SJSA1 (cell line): ENCODE measurements around the gene PAXIP1. TPM values are rescaled to one million over a fixed set of nuclear protein-coding genes. Genes with fewer than 3 reads are reported as not detected.

Source experiments
- DNase-seq, 2 experiments: peaks; one replicate each; pipeline ENCODE4 v3.0.0-alpha.2; 2015 to 2020; ENCODE audit warnings: low spot score in 2 of 2, low read depth in 1 of 2
- H3K27ac ChIP-seq: fragments of 250-450 bp; sonication (Bioruptor Pico); 2 replicates; pipeline ENCODE4 v1.5.1; 2020; ENCODE audit warnings: mild to moderate bottlenecking, moderate library complexity
- H3K27me3 ChIP-seq: fragments of 250-450 bp; sonication (Bioruptor Pico); replicated peaks from 2 replicates; pipeline ENCODE4 v1.5.1; 2020; ENCODE audit warnings: mild to moderate bottlenecking, moderate library complexity
- H3K36me3 ChIP-seq: fragments of 250-450 bp; sonication (Bioruptor Pico); 2 replicates; pipeline ENCODE4 v1.5.1; 2020; ENCODE audit warnings: mild to moderate bottlenecking
- H3K4me1 ChIP-seq: fragments of 250-450 bp; sonication (Bioruptor Pico); replicated peaks from 2 replicates; pipeline ENCODE4 v1.6.1; 2021; ENCODE audit warnings: mild to moderate bottlenecking
- H3K4me3 ChIP-seq: fragments of 250-450 bp; sonication (Bioruptor Pico); 2 replicates; pipeline ENCODE4 v1.5.1; 2020; ENCODE audit warnings: mild to moderate bottlenecking
- H3K9me3 ChIP-seq: fragments of 250-450 bp; sonication (Bioruptor Pico); replicated peaks from 2 replicates; pipeline ENCODE4 v1.5.1; 2020; ENCODE audit warnings: mild to moderate bottlenecking
- total RNA-seq: library from RNA; depleted of rRNA; stranded (reverse); fragments of >200 nt; shearing (Covaris generic); gene quantifications from 2 replicates; pipeline ENCODE4 v1.2.3, GENCODE V29; 2014

Gene PAXIP1
- total RNA-seq, 1 experiment from 2014 or later = 12.7 TPM

DNA sequence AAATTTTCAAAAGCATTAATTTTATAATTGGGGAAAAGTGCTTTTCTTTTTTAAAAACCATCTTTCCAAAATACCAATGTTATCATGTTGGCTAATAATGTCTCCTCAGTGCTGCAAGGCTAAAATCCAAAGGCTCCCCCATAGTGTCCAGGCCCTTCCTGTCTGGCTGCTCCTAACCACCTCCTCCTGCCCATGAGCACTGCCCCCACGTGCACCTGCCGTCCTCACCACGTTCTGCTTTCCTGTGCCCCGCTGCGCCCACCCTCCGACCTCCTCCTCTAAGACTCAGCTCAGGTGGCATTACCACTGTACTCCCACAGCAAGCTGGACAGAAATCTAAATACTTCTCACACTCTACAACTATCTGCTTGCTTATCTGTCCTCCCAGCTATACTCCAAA, 17.7 kb downstream of the PAXIP1 start:
- Histone ChIP-seq H3K27ac (no peak overlapping the region), H3K4me3 (no peak overlapping the region), H3K4me1 (no peaks in the 10 kb centered on the region), H3K9me3 (no peaks in the 10 kb centered on the region), H3K36me3 (peaks cover 26% of the 10 kb centered on the region), H3K27me3 (no peaks in the 10 kb centered on the region)
- DNase-seq = no peak

DNA sequence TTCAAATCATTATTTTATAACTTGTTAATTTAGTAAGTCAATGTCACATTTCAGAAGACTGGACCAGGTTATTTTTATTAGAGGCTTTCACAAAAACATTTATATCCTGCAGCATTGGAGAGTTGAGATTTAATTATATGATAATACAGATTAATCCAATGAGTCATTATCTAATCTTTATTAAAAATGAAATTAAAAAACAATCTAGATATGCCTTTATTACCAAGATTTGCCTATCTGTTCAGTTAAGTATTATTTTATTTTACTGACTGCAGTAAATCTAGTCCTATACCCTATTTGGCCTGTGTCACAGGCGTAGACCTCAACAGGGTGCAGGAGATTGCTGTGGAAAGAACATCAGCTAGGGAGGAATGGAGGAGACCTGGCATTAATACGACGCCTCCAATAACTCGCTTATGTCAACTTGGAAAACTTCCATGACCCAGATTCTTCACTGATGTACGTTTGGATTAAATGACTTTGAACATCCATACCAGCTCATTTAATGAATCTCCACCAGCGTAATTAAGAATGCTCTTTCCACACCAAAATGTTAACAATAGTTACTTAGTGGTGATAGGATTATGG, 18.2 kb downstream of the PAXIP1 start:
- Histone ChIP-seq H3K27ac (no peak overlapping the region), H3K27me3 (no peaks in the 10 kb centered on the region), H3K4me3 (no peak overlapping the region), H3K36me3 (peaks cover 28% of the 10 kb centered on the region), H3K9me3 (no peaks in the 10 kb centered on the region), H3K4me1 (no peaks in the 10 kb centered on the region)
- no peak for DNase-seq

DNA sequence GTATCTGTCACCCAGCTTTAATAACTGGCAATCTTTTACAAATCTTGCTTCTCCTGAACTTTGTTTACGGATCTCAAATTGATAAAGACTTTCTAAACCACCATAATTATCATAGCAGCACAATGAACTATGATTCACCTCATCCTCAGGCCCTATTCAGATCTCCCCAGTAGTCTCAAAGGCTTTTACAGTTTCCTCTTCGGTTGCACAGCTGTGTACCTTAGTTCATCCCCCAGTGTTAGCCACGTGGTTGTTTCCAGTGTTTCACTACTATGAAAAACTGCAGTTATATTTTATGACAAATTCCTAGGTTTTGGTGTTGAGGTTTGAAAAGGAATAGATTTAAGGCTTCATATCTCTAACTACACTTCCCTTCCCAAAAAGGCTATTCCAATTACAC, 24.9 kb downstream of the PAXIP1 start:
- no peak overlapping the region for H3K27ac ChIP-seq
- no peak for DNase-seq
- H3K27me3 ChIP-seq = no peaks in the 10 kb centered on the region
- H3K36me3 ChIP-seq = peaks cover 46% of the 10 kb centered on the region
- H3K9me3 ChIP-seq = no peaks in the 10 kb centered on the region
- H3K4me3 ChIP-seq = no peak overlapping the region
- no peaks in the 10 kb centered on the region for H3K4me1 ChIP-seq

DNA sequence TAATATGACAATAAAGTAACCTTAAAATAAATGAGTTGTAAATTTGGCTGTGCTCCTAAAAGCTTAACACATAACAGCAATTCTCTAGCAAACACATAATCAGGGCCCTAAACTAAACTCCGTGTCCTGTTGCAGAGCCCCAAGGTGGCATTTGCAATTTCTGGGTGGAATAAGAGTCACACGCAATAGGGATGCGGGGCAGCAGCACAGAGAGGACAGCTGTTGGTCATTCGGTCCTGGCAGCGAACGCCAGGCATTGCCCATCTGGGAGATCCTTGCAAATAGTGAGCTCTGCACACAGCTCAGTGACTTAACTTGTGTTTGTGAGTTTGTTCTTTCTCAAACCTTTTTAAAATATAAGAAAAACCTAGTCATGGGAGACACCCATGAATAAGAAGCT, 25.7 kb downstream of the PAXIP1 start:
- Histone ChIP-seq H3K27ac (no peak overlapping the region), H3K27me3 (no peaks in the 10 kb centered on the region), H3K4me1 (no peaks in the 10 kb centered on the region), H3K36me3 (peaks cover 48% of the 10 kb centered on the region), H3K4me3 (no peak overlapping the region), H3K9me3 (no peaks in the 10 kb centered on the region)
- DNase-seq = no peak

DNA sequence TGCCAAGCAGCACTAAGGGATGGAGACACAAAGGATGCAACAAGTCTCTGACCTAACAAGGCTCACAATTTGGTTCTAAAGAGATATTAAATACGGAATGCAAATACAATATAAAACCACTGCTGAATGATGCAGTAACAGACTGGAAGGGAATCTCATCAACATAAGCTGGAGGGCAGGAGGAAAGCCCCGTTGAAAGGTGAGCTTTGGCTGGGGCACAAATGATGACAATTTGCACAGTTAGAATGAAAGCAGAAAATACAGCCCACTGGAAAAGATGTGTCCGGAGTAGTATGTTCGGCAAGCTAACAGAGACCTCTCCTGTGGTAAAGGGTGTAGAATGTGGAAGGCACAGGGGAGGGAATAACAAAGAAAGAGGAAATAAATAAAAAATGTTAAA, 26.1 kb downstream of the PAXIP1 start:
- DNase-seq = no peak
- Histone ChIP-seq H3K4me1 (no peaks in the 10 kb centered on the region), H3K9me3 (no peaks in the 10 kb centered on the region), H3K36me3 (peaks cover 47% of the 10 kb centered on the region), H3K4me3 (no peak overlapping the region), H3K27me3 (no peaks in the 10 kb centered on the region), H3K27ac (no peak overlapping the region)

DNA sequence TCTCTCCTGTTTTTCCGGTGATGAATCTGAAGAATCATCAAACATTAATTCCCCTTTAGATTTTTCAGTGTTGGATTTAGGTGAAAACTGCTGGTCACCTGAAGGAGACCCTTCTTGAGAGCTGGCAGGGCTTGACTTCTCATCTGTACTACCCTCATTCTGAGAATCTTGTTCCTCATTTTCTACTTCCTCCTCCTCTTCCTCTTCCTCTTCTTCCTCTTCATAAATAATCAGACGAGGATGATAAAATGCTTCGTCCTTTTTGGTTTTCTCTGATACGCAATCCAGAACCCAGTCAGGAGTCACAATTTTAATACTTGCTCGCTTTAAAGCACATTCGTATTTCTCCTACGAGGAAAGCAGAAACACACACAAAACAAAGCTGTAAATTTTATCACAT, 26.9 kb downstream of the PAXIP1 start:
- H3K27ac ChIP-seq = no peak overlapping the region
- no peak overlapping the region for H3K4me3 ChIP-seq

DNA sequence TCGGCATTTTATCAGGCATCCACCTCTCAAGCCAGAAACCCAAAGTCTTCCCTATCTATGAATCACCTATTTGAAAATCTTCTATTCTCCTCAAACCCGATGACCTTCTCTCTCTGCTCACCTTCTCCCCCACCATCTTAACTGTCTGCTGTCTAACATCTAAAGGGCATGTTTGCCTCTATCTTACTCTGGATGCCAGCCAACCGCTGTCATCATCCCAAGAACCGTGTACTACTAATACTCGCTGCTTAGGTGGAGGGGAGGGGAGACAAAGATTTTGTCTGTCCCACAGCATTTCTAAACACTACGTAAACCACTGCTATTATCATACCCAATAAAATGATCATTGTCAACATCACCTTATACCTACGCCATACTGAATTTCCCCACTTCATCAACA, 29.5 kb downstream of the PAXIP1 start:
- DNase-seq = no peak
- no peaks in the 10 kb centered on the region for H3K27me3 ChIP-seq
- H3K4me1 ChIP-seq = no peaks in the 10 kb centered on the region
- no peak overlapping the region for H3K27ac ChIP-seq
- no peaks in the 10 kb centered on the region; the same call in 1 of the 2 replicates for H3K9me3 ChIP-seq
- H3K4me3 ChIP-seq = no peak overlapping the region
- peaks cover 45% of the 10 kb centered on the region for H3K36me3 ChIP-seq

More for the DNA sequence above, 26.9 kb downstream of the PAXIP1 start:
- Histone ChIP-seq H3K9me3 (no peaks in the 10 kb centered on the region), H3K4me1 (no peaks in the 10 kb centered on the region), H3K27me3 (no peaks in the 10 kb centered on the region), H3K36me3 (peaks cover 45% of the 10 kb centered on the region)
- no peak for DNase-seq

DNA sequence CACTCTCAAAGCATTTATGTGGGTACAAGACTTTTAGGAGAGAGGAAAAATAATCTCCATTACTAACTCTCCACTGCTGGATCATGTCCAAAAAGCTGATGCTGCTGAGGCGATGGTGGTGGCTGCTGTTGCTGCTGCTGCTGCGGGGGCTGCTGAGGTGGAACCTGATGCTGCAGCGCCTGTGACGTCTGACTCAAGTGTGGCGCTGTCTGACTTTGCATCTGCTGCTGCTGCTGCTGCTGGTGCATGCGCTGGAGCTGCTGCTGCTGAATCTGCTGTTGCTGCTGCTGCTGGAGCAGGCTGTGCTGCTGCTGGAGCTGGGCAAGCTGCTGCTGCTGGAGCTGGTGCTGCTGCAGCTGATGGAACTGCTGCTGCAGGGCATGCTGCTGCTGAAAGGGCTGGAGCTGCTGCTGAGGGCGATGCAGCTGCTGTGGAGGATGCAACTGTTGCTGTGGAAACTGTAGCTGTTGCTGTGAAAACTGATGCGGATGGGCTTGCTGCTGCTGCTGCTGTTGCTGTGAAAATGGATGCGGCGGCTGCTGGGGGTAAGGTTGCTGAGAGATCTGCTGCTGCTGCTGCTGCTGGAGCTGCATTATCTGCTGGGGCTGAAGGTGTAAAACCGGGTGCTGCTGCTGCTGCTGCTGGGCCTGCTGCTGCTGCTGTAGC, 34.5 kb downstream of the PAXIP1 start:
- H3K4me3 ChIP-seq = no peak overlapping the region
- no peak overlapping the region for H3K27ac ChIP-seq
- no peaks in the 10 kb centered on the region for H3K4me1 ChIP-seq
- H3K36me3 ChIP-seq = peaks cover 51% of the 10 kb centered on the region
- no peak for DNase-seq
- H3K9me3 ChIP-seq = no peaks in the 10 kb centered on the region; the same call in 1 of the 2 replicates
- H3K27me3 ChIP-seq = no peaks in the 10 kb centered on the region

DNA sequence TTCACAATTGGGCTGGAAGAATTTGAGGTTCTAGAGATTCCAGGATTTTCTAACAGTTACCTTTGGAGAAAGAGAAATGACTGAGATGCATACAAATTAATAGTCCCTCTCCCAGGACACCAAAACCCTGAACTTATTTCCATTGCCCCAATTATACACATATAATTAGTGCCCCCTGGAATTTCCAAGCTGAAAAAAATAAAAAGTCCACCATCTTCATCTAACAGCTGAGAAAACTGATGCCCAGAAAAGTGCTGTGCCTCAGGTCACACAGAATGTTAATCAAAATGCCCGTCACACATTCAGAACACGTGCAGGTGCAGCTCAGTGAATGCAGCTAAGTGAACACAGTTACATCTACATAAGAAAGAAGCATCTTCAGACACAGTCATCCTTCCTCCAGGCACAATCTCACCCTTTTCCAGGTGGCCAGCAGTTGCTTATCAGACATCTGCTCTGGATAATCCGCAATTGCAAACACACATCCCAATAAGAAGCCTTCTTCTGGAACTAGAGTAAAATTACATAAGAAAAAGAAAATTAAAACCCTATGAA, 35.4 kb downstream of the PAXIP1 start:
- Histone ChIP-seq H3K9me3 (no peaks in the 10 kb centered on the region; the same call in 1 of the 2 replicates), H3K4me1 (no peaks in the 10 kb centered on the region), H3K27ac (no peak overlapping the region), H3K4me3 (no peak overlapping the region), H3K27me3 (no peaks in the 10 kb centered on the region), H3K36me3 (peaks cover 46% of the 10 kb centered on the region)
- DNase-seq = no peak

DNA sequence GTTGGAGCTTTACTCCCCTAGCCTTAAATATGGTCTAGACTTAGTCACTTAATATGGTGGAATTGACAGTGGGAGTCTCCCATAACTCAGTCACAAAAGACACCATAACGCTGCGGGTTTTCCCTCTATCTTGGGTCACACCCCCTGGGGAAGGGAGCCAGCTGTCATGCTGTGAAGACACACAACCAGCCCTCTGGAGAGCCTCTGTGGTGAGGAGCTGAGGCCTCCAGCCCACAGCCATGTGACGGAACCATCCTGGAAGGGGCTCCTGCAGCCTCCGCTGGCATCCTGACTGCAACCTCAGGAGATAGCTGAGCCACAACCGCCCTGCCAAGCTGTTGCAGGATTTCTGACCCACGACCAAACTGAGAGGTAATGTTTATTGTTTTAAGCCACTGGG, 37.9 kb downstream of the PAXIP1 start:
- no peaks in the 10 kb centered on the region for H3K4me1 ChIP-seq
- no peaks in the 10 kb centered on the region; the same call in 1 of the 2 replicates for H3K9me3 ChIP-seq
- no peak overlapping the region for H3K27ac ChIP-seq
- H3K36me3 ChIP-seq = peaks cover 59% of the 10 kb centered on the region
- no peak for DNase-seq
- H3K27me3 ChIP-seq = no peaks in the 10 kb centered on the region
- no peak overlapping the region for H3K4me3 ChIP-seq

DNA sequence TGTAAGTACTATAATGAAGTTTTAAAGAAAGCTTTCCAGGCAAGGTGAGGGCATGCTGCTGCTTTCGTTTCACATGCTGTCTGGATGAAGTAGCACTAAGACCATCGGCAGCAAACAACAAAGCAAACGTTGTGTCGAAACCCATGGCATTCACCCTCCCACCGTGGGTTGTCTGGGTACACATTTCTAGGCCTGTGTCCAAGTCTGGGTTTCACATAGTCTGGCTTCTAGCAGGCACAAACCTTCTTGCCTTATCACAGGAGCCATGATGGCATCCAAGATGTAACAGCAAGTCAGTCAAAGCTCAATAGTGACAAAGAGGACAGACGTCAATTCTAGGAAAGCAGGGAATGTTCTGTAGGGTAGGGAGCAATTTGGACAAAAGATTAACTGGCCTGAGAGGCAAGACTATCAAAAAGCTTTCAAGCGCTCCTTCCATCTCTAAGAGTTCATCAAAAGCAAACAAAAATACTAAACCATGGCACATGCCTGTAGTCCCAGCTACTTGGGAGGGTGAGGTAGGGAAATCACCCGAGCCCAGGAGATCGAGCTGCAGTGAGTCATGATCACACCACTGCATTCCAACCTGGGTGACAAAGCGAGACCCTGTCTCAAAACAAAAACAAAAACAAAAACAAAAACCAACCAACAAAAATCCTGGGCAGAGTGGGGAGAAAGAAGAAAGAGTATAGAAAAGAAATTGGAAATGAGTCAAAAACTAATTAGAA, 42.7 kb downstream of the PAXIP1 start:
- no peaks in the 10 kb centered on the region for H3K4me1 ChIP-seq
- H3K27ac ChIP-seq = no peak overlapping the region
- H3K27me3 ChIP-seq = no peaks in the 10 kb centered on the region
- peaks cover 54% of the 10 kb centered on the region for H3K36me3 ChIP-seq
- H3K4me3 ChIP-seq = no peak overlapping the region
- no peak for DNase-seq
- no peaks in the 10 kb centered on the region for H3K9me3 ChIP-seq

DNA sequence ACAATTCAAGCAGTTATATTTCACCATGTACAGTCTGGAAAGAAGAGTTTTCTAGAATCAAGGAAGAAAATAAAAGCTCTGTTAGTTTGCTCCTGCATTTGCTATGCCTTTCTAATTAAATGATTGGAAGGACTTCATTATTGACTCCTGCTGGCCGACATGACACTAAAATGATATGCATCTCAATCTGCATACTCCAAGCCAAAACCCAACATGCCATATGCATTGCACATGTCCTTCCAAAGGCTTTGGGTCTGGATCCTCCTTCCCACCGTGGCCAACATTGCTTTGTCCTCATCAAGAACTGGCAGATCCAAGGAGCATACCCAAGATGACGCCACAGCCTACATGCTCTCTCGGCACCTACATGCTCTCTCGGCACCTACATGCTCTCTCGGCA, 46.5 kb downstream of the PAXIP1 start:
- Histone ChIP-seq H3K27ac (no peak overlapping the region), H3K4me3 (no peak overlapping the region), H3K36me3 (peaks cover 69% of the 10 kb centered on the region), H3K9me3 (no peaks in the 10 kb centered on the region), H3K4me1 (no peaks in the 10 kb centered on the region), H3K27me3 (no peaks in the 10 kb centered on the region)
- DNase-seq = no peak

DNA sequence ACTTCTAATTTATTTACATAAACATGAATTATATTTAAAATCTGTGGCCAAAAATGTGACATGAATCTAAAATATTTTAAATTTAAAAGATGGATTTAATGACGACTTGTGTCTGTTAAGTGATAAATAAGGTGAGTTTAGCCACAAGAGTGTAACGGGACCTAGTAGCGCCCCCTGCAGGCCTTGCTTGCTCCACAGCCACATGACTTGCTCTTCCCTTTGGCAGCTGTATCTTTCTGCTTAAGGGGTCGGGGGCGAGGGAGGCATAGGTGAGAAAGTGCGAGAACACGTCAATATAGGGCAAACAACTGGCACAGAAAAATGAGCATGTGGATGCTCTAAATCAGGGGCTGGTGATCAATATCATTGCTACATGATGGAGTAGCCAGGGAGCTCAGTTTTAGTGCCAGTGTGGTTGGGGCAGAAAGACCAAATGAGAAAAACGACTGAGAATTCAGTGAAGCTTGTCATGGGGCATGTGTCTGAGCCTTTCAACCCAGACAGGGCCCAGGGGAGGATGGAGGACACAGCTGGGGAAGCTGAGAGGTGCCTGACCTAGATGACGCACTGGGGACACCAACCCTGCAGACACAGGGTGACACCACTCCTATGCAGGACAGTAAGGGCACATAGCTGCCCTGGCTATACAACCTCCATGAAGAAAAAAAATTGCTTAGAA, 49.8 kb downstream of the PAXIP1 start:
- no peaks in the 10 kb centered on the region for H3K9me3 ChIP-seq
- no peak overlapping the region for H3K27ac ChIP-seq
- no peak overlapping the region for H3K4me3 ChIP-seq
- peaks cover 62% of the 10 kb centered on the region for H3K36me3 ChIP-seq
- DNase-seq = peak; percentile 18 to 61
- H3K4me1 ChIP-seq = no peaks in the 10 kb centered on the region
- no peaks in the 10 kb centered on the region for H3K27me3 ChIP-seq
